Measurements from ENCODE around the gene USP34.

Gene USP34

DNA sequence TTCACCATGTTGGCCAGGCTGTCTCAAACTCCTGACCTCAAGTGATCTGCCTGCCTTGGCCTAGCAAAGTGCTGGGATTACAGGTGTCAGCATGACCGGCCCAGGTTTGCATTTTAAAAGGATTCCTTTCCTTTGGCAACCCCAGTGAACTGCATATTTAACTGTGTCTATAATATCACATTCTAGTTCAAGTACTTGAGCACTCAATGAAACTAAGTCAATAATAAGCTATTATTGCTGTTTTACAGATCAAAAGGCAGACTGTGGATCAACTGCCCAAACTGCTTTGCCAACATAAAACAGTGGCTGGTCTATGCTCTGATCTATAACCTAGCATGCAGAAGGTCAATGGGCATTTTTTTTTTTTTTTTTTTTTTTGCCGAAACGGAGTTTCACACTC lies 144.5 kb downstream of the USP34 start:
- Histone ChIP-seq H3K36me3 (replicated peaks) (peaks cover 27% of the 10 kb centered on the region), H3K9me3 (no peaks in the 10 kb centered on the region), H3K4me1 (no peaks in the 10 kb centered on the region), H3K27me3 (ENCODE audit: low read depth) (no peaks in the 10 kb centered on the region), H3K4me3 (no peak overlapping the region)
- DNase-seq (ENCODE audit: low spot score in 2 of 2): no peak
- in situ Hi-C loops (cut with MboI; ENCODE audit: low sequenced_read_pairs): no loop called here

GRCh38 chr2:61320181-61320580 lies 150.7 kb downstream of the USP34 start:
- DNase-seq (ENCODE audit: low spot score in 2 of 2): no peak

DNA sequence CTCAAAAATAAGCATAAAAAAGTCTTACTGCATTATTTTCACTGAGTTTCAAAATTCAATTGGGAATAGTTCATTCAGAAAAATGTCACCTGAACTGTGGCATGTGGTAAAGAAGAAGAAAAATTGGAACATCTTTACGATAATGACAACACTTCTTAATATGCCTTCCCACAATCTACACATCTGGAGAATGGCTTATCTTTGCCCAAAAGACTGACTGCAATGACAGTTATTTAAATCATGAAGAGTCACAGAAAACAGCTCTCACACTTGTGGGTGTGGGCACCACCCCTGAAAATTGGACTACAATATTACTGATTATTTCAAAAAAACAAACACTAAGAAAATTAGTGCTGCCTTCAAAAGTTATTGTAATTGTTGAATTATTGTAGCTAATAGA lies 152.3 kb downstream of the USP34 start:
- no peak for DNase-seq (ENCODE audit: low spot score in 2 of 2)
- H3K36me3 ChIP-seq (replicated peaks): peaks cover 10% of the 10 kb centered on the region

More at GRCh38 chr2:61320181-61320580, 150.7 kb downstream of the USP34 start:
- Histone ChIP-seq H3K4me1 (no peaks in the 10 kb centered on the region), H3K27me3 (ENCODE audit: low read depth) (no peaks in the 10 kb centered on the region), H3K4me3 (no peak overlapping the region), H3K36me3 (replicated peaks) (peaks cover 12% of the 10 kb centered on the region), H3K9me3 (no peaks in the 10 kb centered on the region)
- in situ Hi-C loops (cut with MboI; ENCODE audit: low sequenced_read_pairs): no loop called here

DNA sequence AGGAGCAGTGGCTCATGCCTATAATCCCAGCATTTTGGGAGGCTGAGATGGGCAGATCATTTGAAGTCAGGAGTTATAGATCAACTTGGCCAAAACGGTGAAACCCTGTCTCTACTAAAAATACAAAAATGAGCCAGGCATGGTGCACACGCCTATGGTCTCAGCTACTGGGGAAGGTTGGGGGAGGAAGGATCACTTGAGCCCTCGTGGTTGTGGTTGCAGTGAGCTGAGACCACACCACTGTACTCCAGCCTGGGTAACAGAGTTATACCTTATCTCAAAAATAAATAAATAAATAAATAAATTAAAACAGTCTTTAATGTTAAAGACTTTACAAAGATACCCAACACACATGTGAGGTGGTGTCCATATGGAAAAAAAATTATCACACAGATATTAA lies 174.9 kb downstream of the USP34 start:
- H3K36me3 ChIP-seq (replicated peaks): peaks cover 26% of the 10 kb centered on the region
- no peaks in the 10 kb centered on the region for H3K4me1 ChIP-seq
- in situ Hi-C loops (cut with MboI; ENCODE audit: low sequenced_read_pairs): no loop called here
- H3K9me3 ChIP-seq: no peaks in the 10 kb centered on the region
- H3K4me3 ChIP-seq: no peak overlapping the region
- DNase-seq (ENCODE audit: low spot score in 2 of 2): no peak
- H3K27me3 ChIP-seq (ENCODE audit: low read depth): no peaks in the 10 kb centered on the region; the same call in 1 of the 2 replicates

More for the DNA sequence above, 152.3 kb downstream of the USP34 start:
- no peaks in the 10 kb centered on the region for H3K27me3 ChIP-seq (ENCODE audit: low read depth)
- H3K4me3 ChIP-seq: no peak overlapping the region
- no peaks in the 10 kb centered on the region for H3K9me3 ChIP-seq
- in situ Hi-C loops (cut with MboI; ENCODE audit: low sequenced_read_pairs): no loop called here
- H3K4me1 ChIP-seq: no peaks in the 10 kb centered on the region

DNA sequence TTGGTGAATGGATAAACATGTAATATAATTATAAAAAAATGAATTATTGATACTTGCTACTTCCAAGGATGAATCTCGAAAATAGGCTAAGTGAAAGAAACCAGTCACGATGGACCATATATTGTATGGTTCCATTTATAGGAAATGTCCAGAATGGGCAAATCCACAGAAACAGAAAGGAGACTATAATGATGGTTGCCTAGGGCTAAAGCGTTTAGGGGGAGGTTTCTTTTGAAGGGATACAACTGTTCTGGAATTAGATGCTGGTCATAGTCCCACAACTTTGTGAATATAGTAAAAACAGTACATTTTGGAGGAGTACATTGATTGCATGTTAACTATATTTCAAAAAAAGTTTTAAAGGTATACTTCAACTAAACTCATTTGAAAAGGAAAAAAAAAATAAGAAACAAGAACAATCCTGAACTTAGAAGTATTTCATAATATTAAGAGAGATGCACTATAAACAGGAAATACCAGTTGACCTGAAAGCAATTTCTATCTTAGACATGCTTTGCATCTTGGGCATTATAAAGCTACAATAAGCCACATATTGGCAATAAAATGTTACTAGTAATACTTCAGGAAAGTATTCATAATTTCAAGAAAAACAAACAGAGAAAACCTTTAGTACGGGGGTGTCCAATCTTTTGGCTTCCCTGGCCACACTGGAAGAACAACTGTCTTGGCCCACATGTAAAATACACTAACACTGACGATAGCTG lies 178.9 kb downstream of the USP34 start:
- Histone ChIP-seq H3K36me3 (replicated peaks) (peaks cover 28% of the 10 kb centered on the region), H3K4me3 (no peak overlapping the region), H3K4me1 (no peaks in the 10 kb centered on the region), H3K27me3 (ENCODE audit: low read depth) (no peaks in the 10 kb centered on the region), H3K9me3 (no peaks in the 10 kb centered on the region)
- in situ Hi-C loops (cut with MboI; ENCODE audit: low sequenced_read_pairs): no loop called here
- DNase-seq (ENCODE audit: low spot score in 2 of 2): no peak

- H3K4me1 ChIP-seq: no peaks in the 10 kb centered on the region
- no peak for DNase-seq (ENCODE audit: low spot score in 2 of 2)
- H3K9me3 ChIP-seq: no peaks in the 10 kb centered on the region
- no peaks in the 10 kb centered on the region for H3K27me3 ChIP-seq (ENCODE audit: low read depth)
- peaks cover 15% of the 10 kb centered on the region; the same call in 1 of the 2 replicates for H3K36me3 ChIP-seq (replicated peaks)
- no peak overlapping the region for H3K4me3 ChIP-seq
- in situ Hi-C loops (cut with MboI; ENCODE audit: low sequenced_read_pairs): no loop called here
Observed at GRCh38 chr2:61288070-61288841, 182.6 kb downstream of the USP34 start.

DNA sequence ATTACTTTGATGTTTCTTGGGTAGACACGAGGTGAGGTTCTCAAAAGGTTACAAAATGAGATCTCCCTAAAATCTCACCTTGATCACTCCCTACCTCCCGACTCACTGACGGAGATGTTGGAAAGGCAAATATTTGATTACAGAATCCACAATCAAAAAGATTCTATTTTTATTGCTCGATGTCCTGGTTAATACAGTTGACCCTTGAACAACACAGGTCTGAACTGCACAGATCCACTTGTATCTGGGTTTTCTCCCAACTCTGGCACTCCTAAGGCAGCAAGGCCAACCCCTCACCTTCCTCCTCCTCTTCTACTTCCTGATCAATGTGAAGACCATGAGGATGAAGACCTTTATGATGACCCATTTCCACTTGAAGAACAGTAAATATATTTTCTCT lies 183.6 kb downstream of the USP34 start:
- Histone ChIP-seq H3K4me1 (no peaks in the 10 kb centered on the region), H3K9me3 (no peaks in the 10 kb centered on the region), H3K36me3 (replicated peaks) (peaks cover 8% of the 10 kb centered on the region; the same call in 1 of the 2 replicates), H3K27me3 (ENCODE audit: low read depth) (no peaks in the 10 kb centered on the region), H3K4me3 (no peak overlapping the region)
- no peak for DNase-seq (ENCODE audit: low spot score in 2 of 2)
- in situ Hi-C loops (cut with MboI; ENCODE audit: low sequenced_read_pairs): no loop called here

DNA sequence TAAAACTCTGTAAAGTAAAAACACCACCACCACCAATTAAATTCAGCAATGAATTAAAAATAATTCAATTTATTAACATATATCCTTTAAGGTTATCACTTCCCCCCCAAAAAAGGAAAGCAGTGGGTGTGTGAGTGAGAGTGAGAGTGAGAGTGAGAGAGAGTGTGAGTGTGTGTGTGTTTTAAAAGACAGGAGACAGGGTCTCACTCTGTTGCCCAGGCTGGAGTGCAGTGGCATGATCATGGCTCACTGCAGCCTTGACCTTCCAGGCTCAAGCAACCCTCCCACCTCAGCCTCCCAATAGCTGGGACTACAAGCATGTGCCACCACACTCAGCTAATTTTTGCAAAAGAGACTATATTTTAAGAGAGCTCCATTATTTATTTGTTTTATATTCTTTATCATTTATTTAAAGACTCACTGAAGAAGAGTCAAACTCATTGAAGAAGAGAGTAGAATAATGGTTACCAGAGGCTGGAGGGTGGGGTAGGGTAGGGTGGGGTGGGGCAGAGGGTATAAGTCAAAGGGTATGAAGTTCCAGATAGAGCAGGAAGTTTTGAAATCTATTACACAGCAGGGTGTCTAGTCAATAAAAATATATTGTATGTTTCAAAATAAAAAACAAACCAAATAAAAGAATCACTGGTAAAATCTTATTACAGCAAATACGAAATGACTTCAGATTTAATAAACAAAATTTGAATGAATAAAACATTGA lies 187.3 kb downstream of the USP34 start:
- Histone ChIP-seq H3K27me3 (ENCODE audit: low read depth) (no peaks in the 10 kb centered on the region), H3K36me3 (replicated peaks) (peaks cover 16% of the 10 kb centered on the region), H3K4me1 (no peaks in the 10 kb centered on the region), H3K4me3 (no peak overlapping the region), H3K9me3 (no peaks in the 10 kb centered on the region)
- in situ Hi-C loops (cut with MboI; ENCODE audit: low sequenced_read_pairs): no loop called here
- no peak for DNase-seq (ENCODE audit: low spot score in 2 of 2)

- DNase-seq (ENCODE audit: low spot score in 2 of 2): no peak
- in situ Hi-C loops (cut with MboI; ENCODE audit: low sequenced_read_pairs): no loop called here
- Histone ChIP-seq H3K36me3 (replicated peaks) (peaks cover 20% of the 10 kb centered on the region), H3K4me3 (no peak overlapping the region), H3K9me3 (no peaks in the 10 kb centered on the region), H3K27me3 (ENCODE audit: low read depth) (no peaks in the 10 kb centered on the region), H3K4me1 (peaks cover 8% of the 10 kb centered on the region; the same call in 1 of the 2 replicates)
Observed at GRCh38 chr2:61282104-61282590, 188.7 kb downstream of the USP34 start.

DNA sequence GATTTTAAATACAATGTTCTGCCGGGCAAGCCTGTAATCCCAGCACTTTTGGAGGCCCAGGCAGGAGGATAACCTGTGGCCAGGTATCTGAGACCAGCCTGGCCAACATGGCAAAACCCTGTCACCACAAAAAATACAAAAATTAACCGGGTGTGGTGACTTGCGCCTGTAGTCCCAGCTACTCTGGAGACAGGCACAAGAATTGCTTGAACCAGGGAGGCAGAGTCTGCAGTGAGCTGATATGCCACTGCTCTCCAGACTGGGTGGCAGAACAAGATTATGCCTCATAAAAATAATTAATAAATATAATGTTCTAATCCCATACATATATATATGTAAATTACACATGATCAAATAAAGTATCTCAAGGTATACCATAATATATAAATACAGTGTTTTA lies 189.6 kb downstream of the USP34 start:
- Histone ChIP-seq H3K36me3 (replicated peaks) (peaks cover 19% of the 10 kb centered on the region), H3K27me3 (ENCODE audit: low read depth) (no peaks in the 10 kb centered on the region), H3K9me3 (no peaks in the 10 kb centered on the region), H3K4me3 (no peak overlapping the region), H3K4me1 (peaks cover 8% of the 10 kb centered on the region; the same call in 1 of the 2 replicates)
- no peak for DNase-seq (ENCODE audit: low spot score in 2 of 2)
- in situ Hi-C loops (cut with MboI; ENCODE audit: low sequenced_read_pairs): no loop called here

GRCh38 chr2:61277756-61278155 lies 193.1 kb downstream of the USP34 start:
- DNase-seq (ENCODE audit: low spot score in 2 of 2): peak; percentile 53 to 71
- H3K4me3 ChIP-seq: no peak overlapping the region
- peaks cover 12% of the 10 kb centered on the region for H3K4me1 ChIP-seq
- H3K9me3 ChIP-seq: no peaks in the 10 kb centered on the region
- in situ Hi-C loops (cut with MboI; ENCODE audit: low sequenced_read_pairs): no loop called here
- no peaks in the 10 kb centered on the region for H3K27me3 ChIP-seq (ENCODE audit: low read depth)
- peaks cover 24% of the 10 kb centered on the region for H3K36me3 ChIP-seq (replicated peaks)

GRCh38 chr2:61275575-61276184 lies 195.2 kb downstream of the USP34 start:
- Histone ChIP-seq H3K27me3 (ENCODE audit: low read depth) (no peaks in the 10 kb centered on the region), H3K36me3 (replicated peaks) (peaks cover 21% of the 10 kb centered on the region)
- in situ Hi-C loops (cut with MboI; ENCODE audit: low sequenced_read_pairs): no loop called here

GRCh38 chr2:61272421-61273070 lies 198.3 kb downstream of the USP34 start:
- peaks cover 12% of the 10 kb centered on the region for H3K4me1 ChIP-seq
- no peak overlapping the region for H3K4me3 ChIP-seq
- peaks cover 8% of the 10 kb centered on the region for H3K36me3 ChIP-seq (replicated peaks)
- DNase-seq (ENCODE audit: low spot score in 2 of 2): peak in 1 of 2 experiments; percentile 48
- no peaks in the 10 kb centered on the region for H3K27me3 ChIP-seq (ENCODE audit: low read depth)
- H3K9me3 ChIP-seq: no peaks in the 10 kb centered on the region
- in situ Hi-C loops (cut with MboI; ENCODE audit: low sequenced_read_pairs): no loop called here

More at GRCh38 chr2:61275575-61276184, 195.2 kb downstream of the USP34 start:
- DNase-seq (ENCODE audit: low spot score in 2 of 2): no peak
- no peak overlapping the region for H3K4me3 ChIP-seq
- no peaks in the 10 kb centered on the region for H3K9me3 ChIP-seq
- peaks cover 17% of the 10 kb centered on the region for H3K4me1 ChIP-seq
